SKM-1 (cell line): ENCODE measurements around the gene ABTB1.
"Not testable (repeated sequence)": the region's sequence is repeated elsewhere in the genome, so short reads cannot be mapped to it uniquely, and the experiment has no call there.

ENCODE experiments used
- DNase-seq: peaks from one replicate; lab custom pipeline; 2025; ENCODE audit not compliant: unreplicated experiment; lab: John Stamatoyannopoulos, UW

The ABTB1 gene

GRCh38 chr3:127671523-127672428 lies 976 bp upstream of the ABTB1 start:
- DNase-seq, result no peak

GRCh38 chr3:127673191-127674100 lies 694 bp downstream of the ABTB1 start:
- DNase-seq, result no peak

GRCh38 chr3:127674101-127674721 lies 1.5 kb downstream of the ABTB1 start:
- DNase-seq, result no peak

- no peak for DNase-seq
Observed at GRCh38 chr3:127674790-127675189, 2.0 kb downstream of the ABTB1 start.

- no peak for DNase-seq
Observed at GRCh38 chr3:127675651-127676391, 3.1 kb downstream of the ABTB1 start.

- no peak for DNase-seq
Observed at GRCh38 chr3:127676456-127676855, 3.7 kb downstream of the ABTB1 start.

- DNase-seq, result no peak
Observed at GRCh38 chr3:127676921-127677351, 4.2 kb downstream of the ABTB1 start.

- DNase-seq, result no peak
Observed at GRCh38 chr3:127677541-127678314, 5.0 kb downstream of the ABTB1 start.

- no peak for DNase-seq
Observed at GRCh38 chr3:127678315-127678599, 5.5 kb downstream of the ABTB1 start.

- DNase-seq, result peak; percentile 86
Observed at GRCh38 chr3:127678611-127679533, 6.1 kb downstream of the ABTB1 start.

- DNase-seq, result no peak
Observed at GRCh38 chr3:127679534-127680145, 6.9 kb downstream of the ABTB1 start.

- no peak for DNase-seq
Observed at GRCh38 chr3:127680146-127680661, 7.5 kb downstream of the ABTB1 start.

- DNase-seq, result no peak
Observed at GRCh38 chr3:127680798-127681221, 8.1 kb downstream of the ABTB1 start.

GRCh38 chr3:127682175-127682554 lies 9.4 kb downstream of the ABTB1 start:
- DNase-seq, result not testable (repeated sequence)

GRCh38 chr3:127682561-127682960 lies 9.8 kb downstream of the ABTB1 start:
- no peak for DNase-seq

- no peak for DNase-seq
Observed at GRCh38 chr3:127684871-127685707, 12.3 kb downstream of the ABTB1 start.

- no peak for DNase-seq
Observed at GRCh38 chr3:127685708-127686511, 13.2 kb downstream of the ABTB1 start.
